ENCODE results near the gene CYTIP. TPM values are rescaled to one million over a fixed set of nuclear protein-coding genes. Genes with fewer than 3 reads are reported as not detected.

CYTIP gene
- total RNA-seq, 2 donors from 2014 or later, result 417 to 596 TPM

DNA sequence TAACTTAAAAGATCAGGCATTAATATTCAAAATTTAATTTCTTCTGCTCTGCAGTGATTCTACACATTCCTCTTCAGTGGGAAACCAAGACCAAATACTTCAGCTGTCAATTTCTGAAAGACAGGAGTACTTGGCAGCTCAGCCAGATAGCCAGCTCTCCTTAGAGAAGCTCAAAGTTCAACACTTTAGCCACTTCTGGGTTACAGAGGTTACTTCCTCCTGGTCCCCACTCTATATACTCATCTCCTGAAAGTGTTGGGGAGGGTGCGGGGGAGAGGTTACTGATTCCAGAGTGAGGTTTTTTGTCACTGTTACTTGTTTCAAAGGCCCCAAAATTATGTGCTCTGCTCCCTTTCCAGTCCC lies 4.1 kb downstream of the CYTIP start:
- DNase-seq (ENCODE audit: low spot score in 2 of 2), result peak in 1 of 2 donors; percentile 62

DNA sequence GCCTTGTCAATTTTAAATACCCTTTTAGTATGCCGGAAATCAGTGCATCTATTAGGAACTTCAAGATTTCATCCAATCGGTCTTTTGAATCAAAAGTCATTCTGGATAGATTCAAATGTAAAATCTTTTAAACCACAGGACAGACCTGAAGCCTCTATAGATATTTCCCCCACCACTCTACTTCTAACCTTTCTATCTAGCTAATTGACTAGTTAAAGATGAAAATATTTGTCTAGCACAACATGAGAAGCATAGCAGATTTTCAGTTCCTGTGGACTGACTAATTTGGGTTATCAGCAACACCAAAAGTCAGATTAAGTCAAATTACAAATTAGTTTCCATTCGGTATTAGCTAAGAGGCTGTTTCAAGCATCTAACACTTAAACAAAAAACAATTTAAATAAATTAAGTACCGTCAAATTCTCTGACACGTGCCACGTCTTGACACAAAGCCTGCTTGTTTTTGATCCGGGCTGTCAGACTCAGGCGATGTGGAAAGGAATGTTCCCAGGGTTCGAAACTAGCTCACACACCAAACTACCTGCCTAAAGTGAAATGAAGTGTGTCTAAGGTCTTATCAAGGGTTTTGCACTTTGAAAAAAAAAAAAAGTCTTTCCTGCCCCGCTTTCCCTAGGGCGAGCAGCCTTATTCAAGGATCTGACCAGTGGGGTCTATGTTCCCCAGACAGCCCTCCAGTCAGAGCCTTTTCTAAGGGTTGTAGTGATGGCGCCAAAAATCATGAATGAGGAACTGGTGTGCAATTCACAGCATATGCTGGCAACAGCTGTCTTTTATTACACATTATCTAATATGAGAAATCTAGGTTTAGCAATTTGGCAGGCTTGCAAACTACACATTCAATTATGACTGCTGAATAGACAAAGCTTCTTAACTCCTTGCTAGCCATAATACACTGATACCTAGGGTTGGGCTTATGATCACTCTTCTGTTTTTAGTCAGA lies 4.7 kb downstream of the CYTIP start:
- peaks cover 91 to 100% of the 10 kb centered on the region in 2 donors for H3K36me3 Mint-ChIP-seq
- H3K27ac Mint-ChIP-seq, result peak overlapping the region; percentile 99
- DNase-seq (ENCODE audit: low spot score in 2 of 2) (no peak), ATAC-seq (peak; percentile 21 to 27)
- H3K9me3 Mint-ChIP-seq, result no peaks in the 10 kb centered on the region

More for the DNA sequence above, 4.1 kb downstream of the CYTIP start:
- peak overlapping the region; percentile 99 for H3K27ac Mint-ChIP-seq
- no peaks in the 10 kb centered on the region for H3K9me3 Mint-ChIP-seq
- peaks cover 90 to 99% of the 10 kb centered on the region in 2 donors for H3K36me3 Mint-ChIP-seq
- peak; percentile 50 to 74 for ATAC-seq

DNA sequence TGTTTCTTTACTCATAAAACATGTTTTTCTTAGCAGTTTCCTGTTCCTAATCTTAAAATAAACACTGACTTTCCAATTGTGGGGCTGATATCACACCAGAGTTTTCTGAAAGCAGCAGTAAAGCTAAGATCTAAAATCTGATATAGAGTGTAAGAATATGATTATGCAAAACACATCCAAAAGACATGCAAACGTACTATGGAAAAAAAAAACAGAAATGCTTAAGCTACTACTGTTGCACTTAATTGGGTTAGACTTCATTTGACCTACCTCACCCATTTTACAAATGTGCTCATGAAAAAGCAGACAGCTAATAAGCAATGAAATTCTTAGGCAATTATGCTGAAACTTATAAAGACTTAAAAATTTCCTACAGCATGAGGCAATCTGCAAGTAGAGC lies 10.5 kb downstream of the CYTIP start:
- no peak for DNase-seq (ENCODE audit: low spot score in 2 of 2)
- peaks cover 92 to 100% of the 10 kb centered on the region in 2 donors for H3K36me3 Mint-ChIP-seq
- peaks cover 0 to 4% of the 10 kb centered on the region in 2 donors for H3K9me3 Mint-ChIP-seq
- ATAC-seq, result no peak
- peak overlapping the region; percentile 99 for H3K27ac Mint-ChIP-seq

DNA sequence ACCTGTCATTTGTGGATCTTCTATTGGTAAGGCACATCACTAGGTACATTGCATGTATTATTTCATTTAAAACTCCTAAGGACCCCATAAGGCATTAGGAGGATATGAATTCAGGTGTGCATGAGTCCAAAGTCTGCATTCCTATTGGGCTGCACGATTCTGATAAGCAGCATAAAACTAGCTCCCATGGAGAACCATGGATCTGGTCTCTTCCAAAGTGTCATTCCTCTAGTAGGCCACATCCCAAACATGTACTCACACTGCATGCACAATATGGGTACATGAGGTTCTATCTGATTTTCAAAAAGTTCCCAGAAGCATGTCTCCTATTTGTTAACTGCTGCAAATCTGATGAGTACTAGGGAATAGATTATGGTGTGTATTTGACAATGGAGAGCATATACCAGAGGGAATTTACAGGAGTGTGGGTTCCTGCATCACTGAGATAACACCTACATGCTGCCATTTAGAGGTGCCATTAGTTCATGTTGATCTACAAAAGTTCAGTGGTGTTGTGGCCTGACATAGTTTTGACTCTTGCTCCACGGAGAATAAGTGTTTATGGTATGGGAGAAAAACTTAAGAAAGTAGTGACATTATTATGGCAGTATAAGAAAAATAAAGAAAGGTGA lies 11.3 kb downstream of the CYTIP start:
- Mint-ChIP-seq H3K36me3 (peaks cover 91 to 100% of the 10 kb centered on the region in 2 donors), H3K9me3 (peaks cover 0 to 4% of the 10 kb centered on the region in 2 donors), H3K27ac (peak overlapping the region; percentile 99)
- peak; percentile 3 to 30 for ATAC-seq
- DNase-seq (ENCODE audit: low spot score in 2 of 2), result no peak

DNA sequence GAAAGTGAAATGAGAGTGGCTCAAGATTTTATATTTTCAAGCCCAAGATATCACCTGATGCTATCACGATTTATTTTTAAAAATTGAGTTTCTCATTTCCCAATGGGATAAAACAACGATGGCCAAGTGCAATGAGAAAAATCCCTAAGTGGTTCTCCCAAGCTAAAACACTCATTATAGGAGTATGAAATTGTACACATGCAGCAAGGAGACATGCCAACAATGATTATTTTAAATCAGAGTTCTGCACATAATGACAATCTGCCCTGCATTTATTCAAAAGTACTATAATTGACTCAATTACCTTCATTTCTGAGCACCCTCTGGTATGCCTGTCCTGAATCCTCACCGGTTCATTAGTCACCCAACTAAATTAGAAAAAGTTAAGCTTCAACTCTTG lies 12.7 kb downstream of the CYTIP start:
- Mint-ChIP-seq H3K36me3 (peaks cover 93 to 100% of the 10 kb centered on the region in 2 donors), H3K9me3 (peaks cover 0 to 4% of the 10 kb centered on the region in 2 donors), H3K27ac (peak overlapping the region; percentile 99)
- DNase-seq (ENCODE audit: low spot score in 2 of 2) (no peak), ATAC-seq (no peak)

DNA sequence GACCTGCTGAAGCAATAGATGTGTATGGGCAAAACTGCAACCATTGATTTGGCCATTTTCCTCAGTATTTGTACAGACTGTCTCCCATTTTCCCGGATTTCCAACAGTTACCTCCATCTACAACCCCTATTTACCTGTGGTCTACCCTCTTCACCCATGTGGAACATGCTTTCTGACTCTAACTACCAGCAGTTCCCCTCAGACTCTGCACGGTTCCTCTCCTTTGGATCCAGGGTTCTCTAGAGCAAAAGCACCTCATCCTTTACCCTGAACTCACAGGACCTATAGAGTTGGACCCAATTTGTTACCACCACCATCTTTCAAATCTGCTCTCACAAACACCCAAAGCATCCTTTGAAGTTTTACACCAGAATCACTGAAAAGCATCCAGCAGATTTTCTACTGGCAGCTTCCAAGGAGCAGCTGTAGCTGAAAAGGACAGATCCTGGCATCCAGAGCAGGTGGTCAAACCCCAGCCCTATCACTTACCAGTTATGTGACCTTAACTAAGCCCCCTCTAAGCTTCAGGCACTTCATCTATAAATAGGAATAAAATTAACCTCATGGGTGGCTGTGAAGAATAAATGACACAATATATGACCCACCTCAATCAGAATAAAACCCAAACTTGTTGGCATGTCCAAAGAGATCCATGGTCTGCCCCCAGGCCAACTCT lies 15.3 kb downstream of the CYTIP start:
- DNase-seq (ENCODE audit: low spot score in 2 of 2), result no peak
- Mint-ChIP-seq H3K27ac (peak overlapping the region; percentile 99), H3K9me3 (peaks cover 0 to 4% of the 10 kb centered on the region in 2 donors), H3K36me3 (peaks cover 72 to 92% of the 10 kb centered on the region in 2 donors)
- no peak for ATAC-seq

DNA sequence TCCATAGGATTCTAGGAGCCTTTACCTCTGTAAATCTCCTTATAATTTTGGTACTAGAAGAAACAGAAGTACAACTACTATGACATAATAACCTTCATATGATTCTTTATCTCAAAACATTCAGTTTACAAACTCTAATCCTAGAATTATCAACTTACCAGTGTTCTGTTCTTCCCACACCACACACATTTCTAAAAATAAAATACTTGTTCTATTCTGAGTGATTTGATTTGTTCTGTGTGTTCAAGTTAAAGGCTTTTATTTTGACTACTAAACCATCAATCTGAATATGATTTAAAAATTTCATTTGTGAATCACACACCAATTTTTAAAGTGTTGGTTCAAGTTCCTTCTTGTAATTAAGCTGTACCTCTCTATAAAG lies 16.0 kb downstream of the CYTIP start:
- H3K9me3 Mint-ChIP-seq, result peaks cover 0 to 4% of the 10 kb centered on the region in 2 donors
- ATAC-seq, result no peak

DNA sequence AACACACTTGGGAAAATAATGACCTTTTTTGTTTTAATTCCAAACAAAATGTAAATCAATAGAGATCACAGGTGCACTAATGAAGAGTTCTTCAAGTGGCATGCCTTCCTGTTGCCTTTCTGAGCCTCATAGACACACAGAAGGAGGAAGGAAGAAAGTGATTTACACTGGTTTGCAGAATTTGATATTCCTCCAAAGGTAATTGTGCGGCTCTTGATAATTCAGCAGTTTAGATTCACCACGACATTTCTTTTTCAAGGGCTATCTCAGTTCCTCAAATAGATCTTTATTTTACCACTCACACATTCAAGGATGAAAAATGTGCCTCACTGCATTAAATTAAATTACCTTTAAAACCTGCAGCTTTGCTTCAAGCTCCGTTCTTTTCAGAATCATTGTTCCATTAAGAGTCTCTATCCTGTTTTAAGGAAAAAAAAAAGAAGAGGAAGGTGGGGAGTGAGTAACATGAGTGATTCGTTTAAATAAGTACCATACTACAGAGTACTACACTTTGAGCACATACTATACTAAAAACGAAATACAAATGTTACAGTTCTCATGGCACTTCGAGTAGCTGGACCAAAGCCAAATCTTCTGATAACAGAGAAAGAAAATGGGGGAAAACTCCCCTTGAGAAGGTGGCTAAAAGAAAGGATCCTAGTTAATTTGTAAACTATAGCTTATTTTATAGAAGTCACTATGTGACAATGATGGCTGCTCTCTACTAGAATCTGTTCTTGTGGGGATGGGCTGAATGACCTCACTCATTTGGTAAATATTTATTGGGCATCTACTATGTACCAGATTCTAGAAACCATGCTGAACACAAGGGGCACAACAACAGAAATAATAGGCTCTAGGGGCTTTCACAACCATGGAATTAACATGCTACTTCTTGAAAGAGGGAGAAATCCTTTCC lies 16.6 kb downstream of the CYTIP start:
- DNase-seq (ENCODE audit: low spot score in 2 of 2) (no peak), ATAC-seq (peak; percentile 47 to 65)
- Mint-ChIP-seq H3K27ac (peak overlapping the region; percentile 91 to 99), H3K36me3 (peaks cover 65 to 88% of the 10 kb centered on the region in 2 donors), H3K9me3 (peaks cover 0 to 4% of the 10 kb centered on the region in 2 donors)

More for the DNA sequence above, 16.0 kb downstream of the CYTIP start:
- no peak for DNase-seq (ENCODE audit: low spot score in 2 of 2)
- Mint-ChIP-seq H3K36me3 (peaks cover 69 to 91% of the 10 kb centered on the region in 2 donors), H3K27ac (peak overlapping the region in 1 of 2 donors; percentile 99)

DNA sequence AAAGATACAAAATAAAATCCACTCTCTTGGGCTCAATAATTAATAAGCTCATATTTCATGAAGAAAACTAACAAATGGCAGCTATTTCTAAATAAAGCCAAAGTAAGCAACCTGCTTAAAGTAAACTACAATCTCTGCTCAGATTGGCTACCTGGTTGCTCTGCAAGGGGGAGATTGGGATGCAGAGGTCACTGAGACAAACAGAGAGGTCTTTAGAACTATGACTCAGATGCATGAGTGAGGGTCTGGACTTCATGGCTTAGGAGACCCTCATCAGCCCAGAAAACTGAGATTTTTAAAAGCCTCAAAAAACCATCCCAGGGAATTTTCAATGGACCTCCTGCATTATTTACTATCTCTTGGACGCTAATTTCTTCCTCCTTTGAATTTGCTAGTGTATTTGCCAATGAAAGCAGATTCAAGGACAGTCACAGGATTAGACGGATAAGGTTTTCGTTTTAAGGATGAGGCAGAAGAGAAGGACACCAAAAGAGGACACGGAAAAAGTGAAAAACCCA lies 17.4 kb downstream of the CYTIP start:
- ATAC-seq (no peak), DNase-seq (ENCODE audit: low spot score in 2 of 2) (no peak)
- peaks cover 0 to 4% of the 10 kb centered on the region in 2 donors for H3K9me3 Mint-ChIP-seq
- peaks cover 64 to 87% of the 10 kb centered on the region in 2 donors for H3K36me3 Mint-ChIP-seq
- peak overlapping the region; percentile 91 to 99 for H3K27ac Mint-ChIP-seq

DNA sequence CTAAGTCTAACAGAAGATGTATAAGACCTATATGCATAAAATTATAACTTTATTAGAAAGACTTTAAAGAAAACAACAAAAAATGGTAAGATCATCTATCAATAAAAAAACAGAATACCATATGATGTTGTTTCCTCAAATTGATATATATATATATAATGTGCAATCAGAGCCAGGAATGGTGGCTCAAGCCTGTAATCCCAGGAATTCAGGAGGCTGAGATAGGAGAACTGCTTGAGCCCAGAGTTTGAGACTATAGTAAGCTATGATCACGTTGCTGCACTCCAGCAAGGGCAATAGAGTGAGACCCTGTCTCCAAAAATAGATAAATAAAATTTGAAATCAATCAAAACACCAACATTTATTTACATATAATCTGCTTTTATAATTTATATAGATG lies 19.5 kb downstream of the CYTIP start:
- H3K27ac Mint-ChIP-seq, result no peak overlapping the region
- DNase-seq (ENCODE audit: low spot score in 2 of 2) (no peak), ATAC-seq (no peak)
- peaks cover 63 to 85% of the 10 kb centered on the region in 2 donors for H3K36me3 Mint-ChIP-seq
- peaks cover 0 to 4% of the 10 kb centered on the region in 2 donors for H3K9me3 Mint-ChIP-seq

DNA sequence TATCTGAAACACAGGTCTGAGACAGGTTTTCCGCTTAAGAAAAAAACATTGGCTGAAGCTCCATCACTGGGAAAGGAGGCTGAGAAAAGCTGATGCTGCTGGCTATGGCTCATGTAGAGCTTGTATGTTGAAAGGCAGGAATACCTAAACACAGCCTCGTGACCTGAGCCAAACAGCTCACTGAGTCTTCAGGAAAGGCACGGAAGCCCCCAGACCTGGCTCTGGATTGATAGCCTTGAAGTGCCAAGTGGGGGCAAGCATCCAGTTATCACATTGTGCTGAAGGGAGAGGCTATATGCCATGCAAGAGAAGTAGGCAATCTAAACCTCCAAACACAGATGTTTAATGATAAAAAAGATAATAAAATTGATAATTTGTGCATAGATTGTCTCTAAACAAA lies 21.9 kb downstream of the CYTIP start:
- Mint-ChIP-seq H3K36me3 (peaks cover 57 to 82% of the 10 kb centered on the region in 2 donors), H3K27ac (peak overlapping the region; percentile 91 to 99), H3K9me3 (no peaks in the 10 kb centered on the region)
- ATAC-seq (peak in 1 of 2 donors; percentile 5), DNase-seq (ENCODE audit: low spot score in 2 of 2) (no peak)

DNA sequence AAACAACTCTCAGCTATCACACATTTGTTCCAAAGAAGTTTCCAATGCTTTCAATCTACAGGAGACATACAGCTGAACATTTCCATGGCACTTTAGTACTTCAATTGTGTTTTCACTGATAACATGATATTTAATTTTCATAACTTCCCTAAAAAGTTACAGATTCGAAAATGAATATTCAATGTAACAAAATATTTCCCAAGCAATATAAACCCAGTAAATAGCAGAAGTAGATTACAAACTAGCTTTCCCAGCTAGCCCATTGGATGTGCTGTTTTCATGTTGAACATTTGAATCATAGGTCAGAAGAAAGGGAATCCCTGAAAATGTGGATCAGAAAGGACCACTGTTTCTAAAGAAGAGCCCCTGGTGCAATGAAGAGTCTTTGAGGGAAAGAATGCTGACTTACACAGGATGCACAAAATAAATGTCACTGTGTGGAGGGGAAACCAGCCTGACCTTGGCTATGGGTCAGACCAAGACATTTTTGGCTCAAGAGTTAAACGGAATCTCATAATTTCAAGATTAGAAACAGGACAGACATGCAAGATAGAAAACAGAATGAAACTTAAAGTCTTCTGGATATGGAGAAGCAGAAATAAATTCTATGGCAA lies 22.5 kb downstream of the CYTIP start:
- DNase-seq (ENCODE audit: low spot score in 2 of 2), result no peak
- ATAC-seq, result peak in 1 of 2 donors; percentile 26
- peak overlapping the region; percentile 91 to 99 for H3K27ac Mint-ChIP-seq
- H3K9me3 Mint-ChIP-seq, result no peaks in the 10 kb centered on the region
- H3K36me3 Mint-ChIP-seq, result peaks cover 56 to 82% of the 10 kb centered on the region in 2 donors

DNA sequence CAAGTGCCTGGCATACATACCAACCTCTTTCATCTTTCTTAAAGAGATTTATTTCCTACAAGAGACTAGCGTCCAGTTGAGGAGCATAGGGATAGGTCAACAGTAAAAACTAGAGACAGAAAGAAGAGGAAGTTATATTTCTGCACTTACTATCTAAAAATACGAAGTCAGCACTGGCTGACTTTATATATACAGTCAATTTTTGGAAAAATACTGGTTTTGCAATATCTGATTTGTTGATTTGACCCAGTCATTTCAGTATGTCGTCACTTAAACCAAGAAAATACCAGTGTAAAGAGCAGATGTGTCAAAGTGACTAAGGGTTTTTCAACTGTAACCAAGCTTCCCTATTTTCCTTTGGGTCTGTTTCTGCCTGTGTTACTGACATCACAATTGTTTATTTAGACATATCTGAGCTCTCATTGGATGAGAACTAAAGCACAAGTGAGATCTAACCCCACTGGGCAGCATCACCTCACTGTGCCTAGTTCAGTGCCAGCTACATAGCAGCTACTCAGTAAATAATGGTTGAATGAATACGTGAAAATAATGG lies 23.0 kb downstream of the CYTIP start:
- ATAC-seq (peak; percentile 68 to 73), DNase-seq (ENCODE audit: low spot score in 2 of 2) (no peak)
- H3K27ac Mint-ChIP-seq, result peak overlapping the region; percentile 91 to 99
- H3K36me3 Mint-ChIP-seq, result peaks cover 55 to 79% of the 10 kb centered on the region in 2 donors
- H3K9me3 Mint-ChIP-seq, result no peaks in the 10 kb centered on the region

DNA sequence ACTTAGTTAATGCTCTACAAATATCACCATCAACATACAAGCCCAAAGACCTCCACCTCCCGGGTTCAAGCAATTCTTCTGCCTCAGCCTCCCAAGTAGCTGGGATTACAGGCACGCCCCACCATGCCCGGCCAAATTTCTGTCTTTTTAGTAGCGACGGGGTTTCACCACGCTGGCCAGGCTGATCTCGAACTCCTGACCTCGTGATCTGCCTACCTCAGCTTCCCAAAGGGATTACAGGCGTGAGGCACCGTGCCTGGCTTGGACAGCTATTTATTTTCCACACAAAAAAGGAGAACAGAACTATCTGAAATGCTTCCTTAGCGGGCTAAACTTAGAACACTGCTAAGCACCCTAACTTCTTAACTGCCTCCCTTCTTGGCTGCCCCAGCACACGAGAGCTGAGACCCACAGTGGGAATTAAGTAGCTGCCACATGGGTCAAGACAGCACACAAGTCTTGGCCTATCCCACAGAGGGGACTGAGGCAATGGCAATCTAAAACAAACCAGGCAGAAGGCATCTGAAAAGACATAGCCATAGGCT lies 24.8 kb downstream of the CYTIP start:
- Mint-ChIP-seq H3K36me3 (peaks cover 70 to 83% of the 10 kb centered on the region in 2 donors), H3K27ac (peak overlapping the region; percentile 91 to 99), H3K9me3 (no peaks in the 10 kb centered on the region)
- no peak for DNase-seq (ENCODE audit: low spot score in 2 of 2)
- no peak for ATAC-seq

DNA sequence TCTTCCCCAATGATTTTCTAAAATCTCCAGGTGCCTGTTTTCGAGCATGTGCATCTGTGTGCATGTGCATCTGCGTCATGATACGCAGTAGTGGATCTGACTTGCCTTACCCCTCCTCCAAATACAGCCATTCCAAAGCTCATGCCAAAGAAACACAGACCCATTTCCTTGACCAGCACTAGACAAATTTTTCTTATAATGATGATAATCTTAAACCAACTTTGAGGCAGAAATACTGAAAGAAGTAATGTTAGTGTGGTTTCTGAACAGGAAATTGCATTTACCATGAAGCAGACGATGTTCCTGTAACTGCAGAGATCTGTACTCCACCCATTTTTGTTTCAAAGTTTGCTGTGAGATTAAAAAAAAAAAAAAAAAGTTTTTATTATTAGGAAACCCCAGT lies 25.6 kb downstream of the CYTIP start:
- H3K27ac Mint-ChIP-seq, result peak overlapping the region; percentile 97 to 99
- DNase-seq (ENCODE audit: low spot score in 2 of 2), result no peak
- ATAC-seq, result no peak
- peaks cover 69 to 81% of the 10 kb centered on the region in 2 donors for H3K36me3 Mint-ChIP-seq
- no peaks in the 10 kb centered on the region for H3K9me3 Mint-ChIP-seq

All from activated naive CD4-positive, alpha-beta T cell treated with anti-CD3 and anti-CD28 coated beads, Interleukin-2, amount 50 U/mL, for 72 hours (primary cell).